PC-3 (cell line): Measurements from ENCODE around the gene MSI2. TPM values are rescaled to one million over a fixed set of nuclear protein-coding genes. Genes with fewer than 3 reads are reported as not detected.
"Not testable (repeated sequence)": the region's sequence is repeated elsewhere in the genome, so short reads cannot be mapped to it uniquely, and the experiment has no call there.

Experiments used
- ATAC-seq: fragments of 200-7000 bp; cut with Tn5 transposase; 2 replicates; pipeline ENCODE4 v1.9.1; 2020; ENCODE audit warnings: mild to moderate bottlenecking, moderate library complexity
- BruUV-seq: library from RNA; stranded (reverse); fragments of 400-500 nt; replicated peaks from 2 replicates; lab custom pipeline; 2021; lab: Mats Ljungman, UMichigan
- CTCF ChIA-PET: fragments of 300-600 bp; sonication (Branson Sonifier 250); formaldehyde crosslinking; loops from one replicate; lab custom pipeline; 2022; ENCODE audit warnings: antibody characterized with exemption; lab: Charles Lee
- POLR2A ChIA-PET: fragments of 300-600 bp; sonication (Branson Sonifier 250); formaldehyde crosslinking; loops from one replicate; lab custom pipeline; 2022; ENCODE audit warnings: antibody characterized with exemption; ENCODE audit not compliant: unreplicated experiment; lab: Charles Lee
- DNase-seq: peaks from one replicate; pipeline ENCODE4 v3.0.0-alpha.2; 2015
- H2AFZ ChIP-seq: fragments of 300-600 bp; sonication (generic); 2 replicates; pipeline ENCODE4 v1.6.0; 2016; ENCODE audit warnings: antibody characterized with exemption, low read length
- H3F3A ChIP-seq: fragments of 300-600 bp; sonication (generic); one replicate; pipeline ENCODE4 v1.6.0; 2017; ENCODE audit warnings: antibody characterized with exemption, low read length, control low read depth, mild to moderate bottlenecking; ENCODE audit not compliant: unreplicated experiment
- H3K27ac ChIP-seq: fragments of 300-600 bp; sonication (generic); 2 replicates; pipeline ENCODE4 v1.5.1; 2016; ENCODE audit warnings: mild to moderate bottlenecking, low read length
- H3K27me3 ChIP-seq: fragments of 300-600 bp; sonication (generic); 2 replicates; pipeline ENCODE4 v1.6.1; 2016; ENCODE audit warnings: low read length, mixed read lengths
- H3K36me3 ChIP-seq: fragments of 300-600 bp; sonication (generic); 2 replicates; pipeline ENCODE4 v1.6.1; 2016; ENCODE audit warnings: low read depth, mixed run types, low read length, mixed read lengths
- H3K4me1 ChIP-seq: fragments of 300-600 bp; sonication (generic); 2 replicates; pipeline ENCODE4 v1.5.1; 2016; ENCODE audit warnings: low read length; ENCODE audit not compliant: insufficient read depth
- H3K4me2 ChIP-seq: fragments of 300-600 bp; sonication (generic); 2 replicates; pipeline ENCODE4 v1.6.0; 2016; ENCODE audit warnings: low read length
- H3K4me3 ChIP-seq: fragments of 300-600 bp; sonication (generic); 2 replicates; pipeline ENCODE4 v1.5.1; 2016; ENCODE audit warnings: mild to moderate bottlenecking, low read length, mixed read lengths
- H3K79me2 ChIP-seq: fragments of 300-600 bp; sonication (generic); 2 replicates; pipeline ENCODE4 v1.6.1; 2017; ENCODE audit warnings: low read length, mixed read lengths
- H3K9ac ChIP-seq: fragments of 300-600 bp; sonication (generic); 2 replicates; pipeline ENCODE4 v1.6.0; 2016; ENCODE audit warnings: mild to moderate bottlenecking, low read length
- H3K9me2 ChIP-seq: fragments of 300-600 bp; sonication (generic); replicated peaks from 2 replicates; pipeline ENCODE4 v1.6.1; 2016; ENCODE audit warnings: mixed run types, low read length, mixed read lengths
- H3K9me3 ChIP-seq: fragments of 300-600 bp; sonication (generic); 2 replicates; pipeline ENCODE4 v1.6.1; 2016; ENCODE audit warnings: low read length, mixed read lengths
- H4K20me1 ChIP-seq: fragments of 300-600 bp; sonication (generic); 2 replicates; pipeline ENCODE4 v1.6.1; 2016; ENCODE audit warnings: low read length, mixed read lengths
- EZH2 ChIP-seq: fragments of 300-600 bp; sonication (generic); IDR thresholded peaks from one replicate; pipeline ENCODE4 v1.6.1; 2017; ENCODE audit warnings: antibody characterized with exemption, mild to moderate bottlenecking, low read length; ENCODE audit not compliant: unreplicated experiment
- EZH2phosphoT487 ChIP-seq: fragments of 300-600 bp; sonication (generic); IDR thresholded peaks from 2 replicates; pipeline ENCODE4 v1.6.1; 2018; ENCODE audit warnings: mild to moderate bottlenecking, antibody characterized with exemption, low read length, borderline replicate concordance
- intact Hi-C: fragments of 100-400 bp; cut with micrococcal nuclease; formaldehyde crosslinking; loops from 2 replicates; pipeline ENCODE4 v1.9.0; 2023
- total RNA-seq: library from RNA; depleted of rRNA; stranded (reverse); fragments of >200 nt; gene quantifications from 2 replicates; pipeline ENCODE4 v1.2.3, GENCODE V29; 2014
- TF ChIP-seq, protein P1 (sequence below): fragments of 300-600 bp; sonication (generic); conservative IDR thresholded peaks from 2 replicates; pipeline ENCODE4 v1.5.1; 2017; ENCODE audit warnings: antibody characterized with exemption, low read depth, mild to moderate bottlenecking, low read length

Gene MSI2
- total RNA-seq, 1 experiment from 2014 or later: 54.7 TPM

DNA sequence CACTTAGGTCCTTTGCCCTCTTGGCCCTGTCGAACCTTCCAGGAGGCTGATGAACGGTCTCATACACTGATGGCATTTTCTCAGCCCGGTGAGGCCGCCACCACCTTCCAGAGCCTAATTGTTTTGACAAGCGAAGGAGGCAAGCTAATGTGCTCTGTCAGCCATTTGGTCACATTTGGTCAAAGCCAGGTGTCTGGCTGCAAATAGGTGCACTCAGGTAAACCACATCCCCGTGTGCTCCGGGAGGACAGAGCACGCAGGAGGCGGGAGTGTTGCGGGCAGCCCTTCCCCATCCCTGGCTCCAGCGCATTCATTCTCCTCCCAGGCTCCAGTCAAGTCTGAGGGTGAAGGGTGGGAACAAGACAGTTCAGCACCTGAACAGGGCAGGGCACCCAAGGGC lies 240.1 kb downstream of the MSI2 start:
- CTCF ChIA-PET: no interaction called here
- no peak overlapping the region for H2AFZ ChIP-seq

DNA sequence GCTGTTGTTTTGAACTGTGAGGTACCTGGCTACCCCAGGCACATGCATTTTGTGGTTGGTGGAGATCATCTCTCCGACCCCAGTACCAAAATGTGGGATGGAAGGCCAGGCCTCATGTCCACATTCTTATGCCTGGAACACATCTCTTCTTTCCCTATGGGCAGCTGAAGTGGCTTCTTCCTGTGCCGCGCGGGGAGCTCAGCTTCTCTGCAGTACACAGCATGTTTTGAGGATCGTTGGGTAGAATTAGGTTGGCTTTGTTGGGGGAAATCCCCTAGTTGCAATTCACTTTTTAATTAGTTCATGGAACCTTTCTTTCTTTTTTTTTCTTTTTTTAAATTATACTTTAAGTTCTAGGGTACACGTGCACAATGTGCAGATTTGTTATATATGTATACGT lies 242.1 kb downstream of the MSI2 start:
- Histone ChIP-seq H3K36me3 (no peaks in the 10 kb centered on the region), H3K27me3 (no peaks in the 10 kb centered on the region), H2AFZ (no peak overlapping the region), H3K9me2 (no peaks in the 10 kb centered on the region), H3K79me2 (no peaks in the 10 kb centered on the region), H4K20me1 (no peaks in the 10 kb centered on the region), H3K9ac (no peak overlapping the region), H3K4me2 (no peak overlapping the region), H3K4me1 (no peaks in the 10 kb centered on the region), H3K4me3 (no peak overlapping the region), H3F3A (no peaks in the 10 kb centered on the region), H3K9me3 (no peaks in the 10 kb centered on the region), H3K27ac (no peak overlapping the region)
- POLR2A ChIA-PET: no interaction called here
- intact Hi-C loops: no loop called here
- no peak for DNase-seq
- BruUV-seq: no TSS peak
- TF ChIP-seq, protein P1, sequence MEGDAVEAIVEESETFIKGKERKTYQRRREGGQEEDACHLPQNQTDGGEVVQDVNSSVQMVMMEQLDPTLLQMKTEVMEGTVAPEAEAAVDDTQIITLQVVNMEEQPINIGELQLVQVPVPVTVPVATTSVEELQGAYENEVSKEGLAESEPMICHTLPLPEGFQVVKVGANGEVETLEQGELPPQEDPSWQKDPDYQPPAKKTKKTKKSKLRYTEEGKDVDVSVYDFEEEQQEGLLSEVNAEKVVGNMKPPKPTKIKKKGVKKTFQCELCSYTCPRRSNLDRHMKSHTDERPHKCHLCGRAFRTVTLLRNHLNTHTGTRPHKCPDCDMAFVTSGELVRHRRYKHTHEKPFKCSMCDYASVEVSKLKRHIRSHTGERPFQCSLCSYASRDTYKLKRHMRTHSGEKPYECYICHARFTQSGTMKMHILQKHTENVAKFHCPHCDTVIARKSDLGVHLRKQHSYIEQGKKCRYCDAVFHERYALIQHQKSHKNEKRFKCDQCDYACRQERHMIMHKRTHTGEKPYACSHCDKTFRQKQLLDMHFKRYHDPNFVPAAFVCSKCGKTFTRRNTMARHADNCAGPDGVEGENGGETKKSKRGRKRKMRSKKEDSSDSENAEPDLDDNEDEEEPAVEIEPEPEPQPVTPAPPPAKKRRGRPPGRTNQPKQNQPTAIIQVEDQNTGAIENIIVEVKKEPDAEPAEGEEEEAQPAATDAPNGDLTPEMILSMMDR: no peak
- no peak for TF ChIP-seq EZH2
- no peak for TF ChIP-seq EZH2phosphoT487
- CTCF ChIA-PET: interaction anchor here (0.7 kb wide), 1 partner anchor 69 kb away, joined by 5 read pairs; no protein-coding TSS in a partner anchor
- no peak for ATAC-seq

More for the DNA sequence above, 240.1 kb downstream of the MSI2 start:
- H3K27ac ChIP-seq: no peak overlapping the region
- DNase-seq: no peak
- no peaks in the 10 kb centered on the region for H3F3A ChIP-seq
- intact Hi-C loops: no loop called here
- no peaks in the 10 kb centered on the region for H3K4me1 ChIP-seq
- no peaks in the 10 kb centered on the region for H3K79me2 ChIP-seq
- no peaks in the 10 kb centered on the region for H4K20me1 ChIP-seq
- no peak overlapping the region for H3K4me2 ChIP-seq
- no peak overlapping the region for H3K4me3 ChIP-seq
- no peaks in the 10 kb centered on the region for H3K9me3 ChIP-seq
- H3K9ac ChIP-seq: no peak overlapping the region
- no peaks in the 10 kb centered on the region for H3K27me3 ChIP-seq
- no peak for ATAC-seq
- no peaks in the 10 kb centered on the region for H3K36me3 ChIP-seq
- H3K9me2 ChIP-seq: no peaks in the 10 kb centered on the region
- BruUV-seq: no TSS peak
- POLR2A ChIA-PET: no interaction called here
- no peak for TF ChIP-seq EZH2phosphoT487

DNA sequence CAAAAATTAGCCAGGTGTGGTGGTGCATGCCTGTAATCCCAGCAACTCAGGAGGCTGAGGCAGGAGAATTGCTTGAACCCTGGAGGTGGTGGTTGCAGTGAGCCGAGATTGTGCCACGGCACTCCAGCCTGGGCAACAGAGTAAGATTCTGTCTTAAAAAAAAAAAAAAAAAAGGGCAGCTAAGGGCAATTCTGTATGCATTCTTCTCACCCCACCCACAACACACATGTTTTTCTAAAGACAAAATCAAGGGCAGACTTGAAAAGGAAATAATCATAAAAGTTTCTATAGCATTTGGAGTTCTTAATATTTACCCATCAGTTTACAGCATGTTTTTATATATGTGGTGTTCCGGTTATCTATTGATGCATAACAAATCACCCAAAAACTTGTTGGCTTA lies 242.9 kb downstream of the MSI2 start:
- H3K9me2 ChIP-seq, H3K4me3 ChIP-seq, DNase-seq, H3K36me3 ChIP-seq, H4K20me1 ChIP-seq, H3K9ac ChIP-seq, intact Hi-C loops, H3K4me1 ChIP-seq, H3K4me2 ChIP-seq, BruUV-seq, H3K27ac ChIP-seq, POLR2A ChIA-PET, H3F3A ChIP-seq, H3K27me3 ChIP-seq, H2AFZ ChIP-seq, ATAC-seq, H3K9me3 ChIP-seq, H3K79me2 ChIP-seq: not testable (repeated sequence)
- CTCF ChIA-PET: interaction anchor here (0.7 kb wide), 1 partner anchor 439 kb away, joined by 5 read pairs; no protein-coding TSS in a partner anchor

DNA sequence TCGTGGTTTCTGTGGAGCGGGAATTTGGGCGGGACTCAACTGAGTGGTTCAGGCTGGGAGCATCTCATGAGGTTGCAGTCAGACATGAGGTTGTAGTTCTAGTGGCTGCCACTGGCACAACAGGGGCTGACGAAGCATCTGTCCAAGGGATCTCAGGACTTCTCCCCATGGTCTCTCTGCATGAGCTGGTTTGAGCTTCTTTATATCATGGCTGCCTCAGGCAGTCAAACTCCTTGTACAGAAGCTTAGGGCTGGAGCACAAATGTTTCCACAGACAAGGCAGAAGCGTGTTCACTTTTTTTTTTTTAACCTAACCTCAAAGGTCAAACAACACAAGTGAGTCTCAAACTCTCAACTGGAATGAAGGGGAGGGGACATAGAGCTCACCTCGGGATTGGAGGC lies 243.3 kb downstream of the MSI2 start:
- no peak for TF ChIP-seq EZH2phosphoT487
- no peak for TF ChIP-seq EZH2
- ATAC-seq: peak; percentile 43; the same call in 1 of the 2 replicates
- Histone ChIP-seq H3K36me3 (no peaks in the 10 kb centered on the region), H3K79me2 (no peaks in the 10 kb centered on the region), H4K20me1 (no peaks in the 10 kb centered on the region), H3K4me2 (no peak overlapping the region), H2AFZ (no peak overlapping the region), H3F3A (no peaks in the 10 kb centered on the region), H3K27ac (no peak overlapping the region), H3K9me3 (no peaks in the 10 kb centered on the region), H3K9me2 (no peaks in the 10 kb centered on the region), H3K4me1 (no peaks in the 10 kb centered on the region), H3K9ac (no peak overlapping the region), H3K27me3 (no peaks in the 10 kb centered on the region), H3K4me3 (no peak overlapping the region)
- ChIA-PET POLR2A (no interaction called here), CTCF (interaction anchor here (0.7 kb wide), 1 partner anchor 439 kb away, joined by 5 read pairs; no protein-coding TSS in a partner anchor)
- BruUV-seq: no TSS peak
- DNase-seq: no peak
- intact Hi-C loops: no loop called here
